Measurements from ENCODE around the gene SH2D2A.

DNA sequence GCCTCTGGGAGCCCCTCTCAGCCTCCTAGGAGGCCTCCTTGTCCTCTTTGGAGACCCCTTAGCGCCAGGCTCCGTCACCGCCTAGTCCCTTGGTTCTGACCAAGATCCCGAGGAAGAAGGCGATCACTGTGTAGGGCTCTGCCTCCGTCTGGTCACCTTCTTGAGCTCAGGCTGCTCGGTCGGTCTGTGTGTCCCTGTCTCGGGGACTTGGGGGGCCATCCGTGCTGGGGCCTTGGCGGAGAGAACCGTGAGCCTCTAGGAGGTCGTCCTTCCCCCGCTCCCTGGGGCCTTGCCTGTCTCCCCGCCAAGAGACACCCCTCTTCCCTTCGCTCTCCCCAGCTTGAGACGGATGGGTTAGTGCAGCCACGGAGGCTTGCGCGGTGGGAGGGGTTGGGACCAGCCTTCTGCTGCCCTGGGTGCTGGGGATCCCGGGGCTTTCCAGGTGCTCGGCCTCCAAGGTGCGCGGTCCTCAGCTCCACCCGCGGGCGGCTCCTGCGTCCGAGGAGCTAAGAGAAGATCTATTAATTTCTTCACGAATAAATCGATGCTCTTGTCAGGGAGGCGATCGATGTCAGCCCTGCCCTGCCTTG is 43.0 kb upstream of the SH2D2A start:
- TF ChIP-seq, protein P1, sequence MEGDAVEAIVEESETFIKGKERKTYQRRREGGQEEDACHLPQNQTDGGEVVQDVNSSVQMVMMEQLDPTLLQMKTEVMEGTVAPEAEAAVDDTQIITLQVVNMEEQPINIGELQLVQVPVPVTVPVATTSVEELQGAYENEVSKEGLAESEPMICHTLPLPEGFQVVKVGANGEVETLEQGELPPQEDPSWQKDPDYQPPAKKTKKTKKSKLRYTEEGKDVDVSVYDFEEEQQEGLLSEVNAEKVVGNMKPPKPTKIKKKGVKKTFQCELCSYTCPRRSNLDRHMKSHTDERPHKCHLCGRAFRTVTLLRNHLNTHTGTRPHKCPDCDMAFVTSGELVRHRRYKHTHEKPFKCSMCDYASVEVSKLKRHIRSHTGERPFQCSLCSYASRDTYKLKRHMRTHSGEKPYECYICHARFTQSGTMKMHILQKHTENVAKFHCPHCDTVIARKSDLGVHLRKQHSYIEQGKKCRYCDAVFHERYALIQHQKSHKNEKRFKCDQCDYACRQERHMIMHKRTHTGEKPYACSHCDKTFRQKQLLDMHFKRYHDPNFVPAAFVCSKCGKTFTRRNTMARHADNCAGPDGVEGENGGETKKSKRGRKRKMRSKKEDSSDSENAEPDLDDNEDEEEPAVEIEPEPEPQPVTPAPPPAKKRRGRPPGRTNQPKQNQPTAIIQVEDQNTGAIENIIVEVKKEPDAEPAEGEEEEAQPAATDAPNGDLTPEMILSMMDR (conservative IDR thresholded peaks at IDR 0.05; ENCODE audit: low read length), result no peak
- no peak for TF ChIP-seq EZH2phosphoT487 (IDR thresholded peaks at IDR 0.05; ENCODE audit: borderline replicate concordance, low read depth, low read length)
